AG04450 (cell line): ENCODE data around the gene C2CD4C. TPM values are rescaled to one million over a fixed set of nuclear protein-coding genes. Genes with fewer than 3 reads are reported as not detected.
"Not testable (repeated sequence)": the region's sequence is repeated elsewhere in the genome, so short reads cannot be mapped to it uniquely, and the experiment has no call there.

Source experiments
- CTCF ChIA-PET: fragments of 300-600, 350-600 bp; formaldehyde crosslinking; extraction: SDS; loops from one replicate; lab custom pipeline; 2022; ENCODE audit warnings: antibody characterized with exemption, inconsistent platforms; lab: Charles Lee
- POLR2A ChIA-PET: fragments of 350-600 bp; formaldehyde crosslinking; extraction: SDS; loops from one replicate; lab custom pipeline; 2021; ENCODE audit warnings: antibody characterized with exemption, inconsistent platforms; lab: Yijun Ruan, JAX
- DNase-seq: peaks from one replicate; pipeline ENCODE4 v3.0.0-alpha.2; 2011; ENCODE audit warnings: low read depth, low spot score
- H3K27ac ChIP-seq: one replicate; pipeline ENCODE4 v1.5.1; 2012; ENCODE audit warnings: low read depth, low read length, control low read depth
- H3K27me3 ChIP-seq: one replicate; pipeline ENCODE4 v1.6.0; 2012; ENCODE audit warnings: low read length; ENCODE audit not compliant: control insufficient read depth, insufficient read depth
- H3K4me3 ChIP-seq: 2 replicates; pipeline ENCODE4 v1.5.1; 2011; ENCODE audit warnings: mild to moderate bottlenecking, low read depth, low read length, control low read depth
- H3K9me3 ChIP-seq: 2 replicates; pipeline ENCODE4 v1.5.1; 2012; ENCODE audit warnings: low read length; ENCODE audit not compliant: control insufficient read depth, insufficient read depth
- CTCF ChIP-seq: IDR thresholded peaks from 2 replicates; pipeline ENCODE4 v1.5.1; 2011; ENCODE audit warnings: low read depth, low read length, control low read depth, inconsistent platforms
- polyA plus RNA-seq: library from polyadenylated mRNA; depleted of rRNA; stranded (reverse); fragments of >200 nt; gene quantifications from 2 replicates; pipeline ENCODE4 v1.2.3, GENCODE V29; 2011

Gene C2CD4C
- polyA plus RNA-seq, 1 experiment: 0.05 TPM

GRCh38 chr19:455851-456546 lies 47.1 kb upstream of the C2CD4C start:
- POLR2A ChIA-PET: no interaction called here
- H3K27me3 ChIP-seq: peaks cover 5% of the 10 kb centered on the region
- DNase-seq: no peak
- CTCF ChIA-PET: no interaction called here
- no peak for TF ChIP-seq CTCF
- H3K27ac ChIP-seq: no peak overlapping the region
- H3K4me3 ChIP-seq: no peak overlapping the region
- H3K9me3 ChIP-seq: peaks cover 66% of the 10 kb centered on the region

GRCh38 chr19:455031-455705 lies 46.2 kb upstream of the C2CD4C start:
- peaks cover 5% of the 10 kb centered on the region for H3K27me3 ChIP-seq
- H3K27ac ChIP-seq: no peak overlapping the region
- ChIA-PET POLR2A (no interaction called here), CTCF (no interaction called here)
- no peak for TF ChIP-seq CTCF
- DNase-seq: no peak
- H3K4me3 ChIP-seq: no peak overlapping the region
- peaks cover 75% of the 10 kb centered on the region for H3K9me3 ChIP-seq

- Histone ChIP-seq H3K9me3 (peaks cover 85% of the 10 kb centered on the region), H3K27ac (no peak overlapping the region), H3K4me3 (no peak overlapping the region), H3K27me3 (no peaks in the 10 kb centered on the region)
- ChIA-PET CTCF (no interaction called here), POLR2A (no interaction called here)
- TF ChIP-seq CTCF: no peak
- DNase-seq: no peak
Measured at GRCh38 chr19:453606-454005, 44.7 kb upstream of the C2CD4C start.

- POLR2A ChIA-PET: no interaction called here
- Histone ChIP-seq H3K27me3 (no peaks in the 10 kb centered on the region), H3K4me3 (no peak overlapping the region), H3K27ac (no peak overlapping the region), H3K9me3 (peaks cover 85% of the 10 kb centered on the region)
- no peak for TF ChIP-seq CTCF
- CTCF ChIA-PET: no interaction called here
- DNase-seq: no peak
Measured at GRCh38 chr19:452829-453228, 43.9 kb upstream of the C2CD4C start.

- H3K27ac ChIP-seq, POLR2A ChIA-PET, CTCF ChIA-PET, DNase-seq, H3K4me3 ChIP-seq, H3K27me3 ChIP-seq: not testable (repeated sequence)
- H3K9me3 ChIP-seq: peaks cover 91% of the 10 kb centered on the region
Measured at GRCh38 chr19:450912-451481, 42.0 kb upstream of the C2CD4C start.
